ENCODE results near the gene PPP1R14D. TPM values are rescaled to one million over a fixed set of nuclear protein-coding genes. Genes with fewer than 3 reads are reported as not detected.

The PPP1R14D gene
- total RNA-seq, 1 experiment from 2014 or later: 0.64 TPM

GRCh38 chr15:40772014-40772413, 56.5 kb downstream of the PPP1R14D start:
- ChIA-PET POLR2A (no interaction called here), CTCF (no interaction called here)
- no peak for ATAC-seq
- BruUV-seq (replicated peaks): no TSS peak
- intact Hi-C loops (cut with micrococcal nuclease; ENCODE audit: unreplicated experiment): no loop called here
- H3K4me3 ChIP-seq (ENCODE audit: low read depth in 2 of 2, low read length in 2 of 2): no peak overlapping the region
- no peak overlapping the region for H3K27ac ChIP-seq (ENCODE audit: low read length)
- no peaks in the 10 kb centered on the region for H3K9me3 ChIP-seq (ENCODE audit: control insufficient read depth, insufficient read depth, low read depth, low read length)
- DNase-seq (ENCODE audit: low read depth, low spot score): no peak
- no peak for TF ChIP-seq SIN3A (IDR thresholded peaks at IDR 0.05; ENCODE audit: borderline replicate concordance, insufficient read depth, low read depth, low read length)
- no peak for TF ChIP-seq CTCF (IDR thresholded peaks at IDR 0.05)
- no peak for TF ChIP-seq REST (IDR thresholded peaks at IDR 0.05; ENCODE audit: insufficient read depth in 1 of 2, low read depth in 2 of 2, low read length in 1 of 2)
- TF ChIP-seq TCF7L2 (IDR thresholded peaks at IDR 0.05; ENCODE audit: low read depth, low read length): no peak
- no peak for TF ChIP-seq POLR2AphosphoS5 (IDR thresholded peaks at IDR 0.05; ENCODE audit: low read depth, low read length)
- no peaks in the 10 kb centered on the region for H3K27me3 ChIP-seq (ENCODE audit: control insufficient read depth, insufficient read depth, low read length)
- peaks cover 16% of the 10 kb centered on the region for H3K4me1 ChIP-seq (ENCODE audit: control insufficient read depth, insufficient read depth, low read length)
- no peaks in the 10 kb centered on the region for H3K36me3 ChIP-seq (ENCODE audit: control insufficient read depth, insufficient read depth, low read length)
- in situ Hi-C loops (cut with HindIII; ENCODE audit: low pct_unique_long_range_greater_than_20kb, low sequenced_read_pairs): no loop called here

- DNase-seq (ENCODE audit: low read depth, low spot score) (no peak), ATAC-seq (no peak)
- Histone ChIP-seq H3K4me1 (ENCODE audit: control insufficient read depth, insufficient read depth, low read length) (peaks cover 24% of the 10 kb centered on the region), H3K27ac (ENCODE audit: low read length) (no peak overlapping the region), H3K36me3 (ENCODE audit: control insufficient read depth, insufficient read depth, low read length) (no peaks in the 10 kb centered on the region), H3K4me3 (ENCODE audit: low read depth in 2 of 2, low read length in 2 of 2) (no peak overlapping the region), H3K9me3 (ENCODE audit: control insufficient read depth, insufficient read depth, low read depth, low read length) (no peaks in the 10 kb centered on the region), H3K27me3 (ENCODE audit: control insufficient read depth, insufficient read depth, low read length) (no peaks in the 10 kb centered on the region)
- TF ChIP-seq SIN3A (IDR thresholded peaks at IDR 0.05; ENCODE audit: borderline replicate concordance, insufficient read depth, low read depth, low read length) (no peak), CTCF (IDR thresholded peaks at IDR 0.05) (no peak), TCF7L2 (IDR thresholded peaks at IDR 0.05; ENCODE audit: low read depth, low read length) (no peak), REST (IDR thresholded peaks at IDR 0.05; ENCODE audit: insufficient read depth in 1 of 2, low read depth in 2 of 2, low read length in 1 of 2) (no peak)
- in situ Hi-C loops (cut with HindIII; ENCODE audit: low pct_unique_long_range_greater_than_20kb, low sequenced_read_pairs) (no loop called here), intact Hi-C loops (cut with micrococcal nuclease; ENCODE audit: unreplicated experiment) (no loop called here)
- CTCF ChIA-PET: no interaction called here
- no TSS peak for BruUV-seq (replicated peaks)
- POLR2A ChIA-PET: no interaction called here
Measured at GRCh38 chr15:40771242-40771641, 57.3 kb downstream of the PPP1R14D start.
